Measurements from ENCODE around the gene RITA1.

- TF ChIP-seq CTCF (IDR thresholded peaks at IDR 0.05) (no peak), POLR2AphosphoS5 (IDR thresholded peaks at IDR 0.05) (no peak), POLR2A (IDR thresholded peaks at IDR 0.05; ENCODE audit: low read depth) (no peak)
Measured at GRCh38 chr12:113145720-113146551, 39.6 kb upstream of the RITA1 start.

Measured in esophagus muscularis mucosa (tissue), 3 donors.